GM20431 (cell line): ENCODE measurements around the gene N4BP2.

ENCODE experiments used
- in situ Hi-C: fragments of 300-500 bp; cut with MseI, MboI; formaldehyde crosslinking; loops from one replicate; pipeline ENCODE4 v1.15.0; 2020; ENCODE audit warnings: low sequenced_read_pairs; ENCODE audit not compliant: unreplicated experiment

The N4BP2 gene

GRCh38 chr4:40202474-40202873 lies 145.8 kb downstream of the N4BP2 start:
- in situ Hi-C loops: no loop called here

- in situ Hi-C loops: no loop called here
These were observed 148.0 kb downstream of the N4BP2 start for GRCh38 chr4:40204507-40205258.

GRCh38 chr4:40205259-40206198 lies 148.9 kb downstream of the N4BP2 start:
- in situ Hi-C loops: no loop called here

DNA sequence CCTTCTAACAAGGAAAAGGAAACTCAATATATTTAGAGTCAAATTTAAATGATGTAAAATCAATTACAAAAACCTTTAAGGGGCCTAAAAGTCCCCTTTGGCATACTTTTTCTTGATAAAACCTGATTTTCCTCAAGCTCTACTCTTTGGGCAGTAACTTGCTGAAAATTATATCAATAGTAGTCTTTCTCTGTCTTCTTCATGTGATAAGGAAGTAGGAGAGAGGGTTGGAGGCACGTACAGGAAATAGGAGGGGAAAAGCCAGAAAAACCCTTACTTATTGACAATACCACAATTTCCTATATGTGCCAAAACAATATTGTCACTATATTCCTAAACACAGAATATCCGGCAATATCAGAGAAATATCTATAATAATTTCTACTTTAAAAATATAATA lies 149.8 kb downstream of the N4BP2 start:
- in situ Hi-C loops: no loop called here
